ENCODE measurements around the gene TENM4.
A peak's percentile ranks its signal among the peaks of the same experiment; 100 is the strongest.

TENM4 gene

GRCh38 chr11:79255965-79256364, 184.9 kb downstream of the TENM4 start:
- Histone ChIP-seq H3K27me3 (ENCODE audit: control insufficient read depth in 5 of 5, insufficient read depth in 4 of 5, low read length in 5 of 5) (no peaks in the 10 kb centered on the region), H3K27ac (ENCODE audit: low read depth, low read length) (no peak overlapping the region), H3K4me1 (ENCODE audit: control insufficient read depth in 5 of 5, insufficient read depth in 5 of 5, low read length in 5 of 5) (no peaks in the 10 kb centered on the region), H3K4me3 (ENCODE audit: low read depth in 1 of 5, low read length in 5 of 5) (no peak overlapping the region), H3K9me3 (ENCODE audit: control insufficient read depth in 5 of 5, low read length in 5 of 5) (no peaks in the 10 kb centered on the region), H3K9ac (ENCODE audit: low read length in 5 of 5) (no peak overlapping the region), H3K36me3 (ENCODE audit: control insufficient read depth in 5 of 5, insufficient read depth in 5 of 5, low read length in 5 of 5) (no peaks in the 10 kb centered on the region)

- no peak overlapping the region for H3K4me3 ChIP-seq (ENCODE audit: low read depth in 1 of 5, low read length in 5 of 5)
- H3K9ac ChIP-seq (ENCODE audit: low read length in 5 of 5), result no peak overlapping the region
These were observed 187.6 kb downstream of the TENM4 start for GRCh38 chr11:79253280-79253679.

GRCh38 chr11:79249295-79249993, 191.4 kb downstream of the TENM4 start:
- H3K4me1 ChIP-seq (ENCODE audit: control insufficient read depth in 5 of 5, insufficient read depth in 5 of 5, low read length in 5 of 5), result peaks cover 4 to 18% (median 12%) of the 10 kb centered on the region in 5 donors
- H3K9me3 ChIP-seq (ENCODE audit: control insufficient read depth in 5 of 5, low read length in 5 of 5), result no peaks in the 10 kb centered on the region
- no peaks in the 10 kb centered on the region for H3K27me3 ChIP-seq (ENCODE audit: control insufficient read depth in 5 of 5, insufficient read depth in 4 of 5, low read length in 5 of 5)
- H3K27ac ChIP-seq (ENCODE audit: low read depth, low read length), result no peak overlapping the region
- H3K4me3 ChIP-seq (ENCODE audit: low read depth in 1 of 5, low read length in 5 of 5), result no peak overlapping the region
- H3K36me3 ChIP-seq (ENCODE audit: control insufficient read depth in 5 of 5, insufficient read depth in 5 of 5, low read length in 5 of 5), result no peaks in the 10 kb centered on the region
- no peak overlapping the region for H3K9ac ChIP-seq (ENCODE audit: low read length in 5 of 5)

More at GRCh38 chr11:79253280-79253679, 187.6 kb downstream of the TENM4 start:
- Histone ChIP-seq H3K9me3 (ENCODE audit: control insufficient read depth in 5 of 5, low read length in 5 of 5) (no peaks in the 10 kb centered on the region), H3K27me3 (ENCODE audit: control insufficient read depth in 5 of 5, insufficient read depth in 4 of 5, low read length in 5 of 5) (no peaks in the 10 kb centered on the region), H3K36me3 (ENCODE audit: control insufficient read depth in 5 of 5, insufficient read depth in 5 of 5, low read length in 5 of 5) (no peaks in the 10 kb centered on the region), H3K27ac (ENCODE audit: low read depth, low read length) (no peak overlapping the region), H3K4me1 (ENCODE audit: control insufficient read depth in 5 of 5, insufficient read depth in 5 of 5, low read length in 5 of 5) (no peaks in the 10 kb centered on the region)

GRCh38 chr11:79244798-79245197, 196.0 kb downstream of the TENM4 start:
- H3K36me3 ChIP-seq (ENCODE audit: control insufficient read depth in 5 of 5, insufficient read depth in 5 of 5, low read length in 5 of 5), result no peaks in the 10 kb centered on the region
- no peak overlapping the region for H3K4me3 ChIP-seq (ENCODE audit: low read depth in 1 of 5, low read length in 5 of 5)
- H3K9me3 ChIP-seq (ENCODE audit: control insufficient read depth in 5 of 5, low read length in 5 of 5), result no peaks in the 10 kb centered on the region
- no peak overlapping the region for H3K9ac ChIP-seq (ENCODE audit: low read length in 5 of 5)
- H3K4me1 ChIP-seq (ENCODE audit: control insufficient read depth in 5 of 5, insufficient read depth in 5 of 5, low read length in 5 of 5), result peaks cover 4 to 29% (median 23%) of the 10 kb centered on the region in 5 donors
- H3K27ac ChIP-seq (ENCODE audit: low read depth, low read length), result peak overlapping the region; percentile 33
- H3K27me3 ChIP-seq (ENCODE audit: control insufficient read depth in 5 of 5, insufficient read depth in 4 of 5, low read length in 5 of 5), result no peaks in the 10 kb centered on the region

- H3K36me3 ChIP-seq (ENCODE audit: control insufficient read depth in 5 of 5, insufficient read depth in 5 of 5, low read length in 5 of 5), result no peaks in the 10 kb centered on the region
- H3K27me3 ChIP-seq (ENCODE audit: control insufficient read depth in 5 of 5, insufficient read depth in 4 of 5, low read length in 5 of 5), result no peaks in the 10 kb centered on the region
- peak overlapping the region in 1 of 5 donors; percentile 18 for H3K4me3 ChIP-seq (ENCODE audit: low read depth in 1 of 5, low read length in 5 of 5)
- no peaks in the 10 kb centered on the region for H3K9me3 ChIP-seq (ENCODE audit: control insufficient read depth in 5 of 5, low read length in 5 of 5)
- peak overlapping the region in 1 of 5 donors; percentile 10 for H3K9ac ChIP-seq (ENCODE audit: low read length in 5 of 5)
- H3K27ac ChIP-seq (ENCODE audit: low read depth, low read length), result peak overlapping the region; percentile 46
- H3K4me1 ChIP-seq (ENCODE audit: control insufficient read depth in 5 of 5, insufficient read depth in 5 of 5, low read length in 5 of 5), result peaks cover 4 to 29% (median 23%) of the 10 kb centered on the region in 5 donors
These were observed 196.5 kb downstream of the TENM4 start for GRCh38 chr11:79244241-79244772.

- Histone ChIP-seq H3K9ac (ENCODE audit: low read length in 5 of 5) (peak overlapping the region in 1 of 5 donors; percentile 10), H3K4me1 (ENCODE audit: control insufficient read depth in 5 of 5, insufficient read depth in 5 of 5, low read length in 5 of 5) (peaks cover 4 to 29% (median 23%) of the 10 kb centered on the region in 5 donors), H3K27me3 (ENCODE audit: control insufficient read depth in 5 of 5, insufficient read depth in 4 of 5, low read length in 5 of 5) (no peaks in the 10 kb centered on the region), H3K4me3 (ENCODE audit: low read depth in 1 of 5, low read length in 5 of 5) (peak overlapping the region in 1 of 5 donors; percentile 18), H3K9me3 (ENCODE audit: control insufficient read depth in 5 of 5, low read length in 5 of 5) (no peaks in the 10 kb centered on the region), H3K27ac (ENCODE audit: low read depth, low read length) (peak overlapping the region; percentile 46), H3K36me3 (ENCODE audit: control insufficient read depth in 5 of 5, insufficient read depth in 5 of 5, low read length in 5 of 5) (no peaks in the 10 kb centered on the region)
These were observed 197.2 kb downstream of the TENM4 start for GRCh38 chr11:79243422-79244210.

GRCh38 chr11:79242616-79243015, 198.2 kb downstream of the TENM4 start:
- peaks cover 4 to 32% (median 28%) of the 10 kb centered on the region in 5 donors for H3K4me1 ChIP-seq (ENCODE audit: control insufficient read depth in 5 of 5, insufficient read depth in 5 of 5, low read length in 5 of 5)
- no peaks in the 10 kb centered on the region for H3K36me3 ChIP-seq (ENCODE audit: control insufficient read depth in 5 of 5, insufficient read depth in 5 of 5, low read length in 5 of 5)
- no peak overlapping the region for H3K9ac ChIP-seq (ENCODE audit: low read length in 5 of 5)
- H3K9me3 ChIP-seq (ENCODE audit: control insufficient read depth in 5 of 5, low read length in 5 of 5), result no peaks in the 10 kb centered on the region
- no peak overlapping the region for H3K4me3 ChIP-seq (ENCODE audit: low read depth in 1 of 5, low read length in 5 of 5)
- H3K27ac ChIP-seq (ENCODE audit: low read depth, low read length), result no peak overlapping the region
- H3K27me3 ChIP-seq (ENCODE audit: control insufficient read depth in 5 of 5, insufficient read depth in 4 of 5, low read length in 5 of 5), result no peaks in the 10 kb centered on the region

- Histone ChIP-seq H3K27ac (ENCODE audit: low read depth, low read length) (no peak overlapping the region), H3K9me3 (ENCODE audit: control insufficient read depth in 5 of 5, low read length in 5 of 5) (no peaks in the 10 kb centered on the region), H3K4me1 (ENCODE audit: control insufficient read depth in 5 of 5, insufficient read depth in 5 of 5, low read length in 5 of 5) (peaks cover 4 to 35% (median 32%) of the 10 kb centered on the region in 5 donors), H3K9ac (ENCODE audit: low read length in 5 of 5) (no peak overlapping the region), H3K36me3 (ENCODE audit: control insufficient read depth in 5 of 5, insufficient read depth in 5 of 5, low read length in 5 of 5) (no peaks in the 10 kb centered on the region), H3K27me3 (ENCODE audit: control insufficient read depth in 5 of 5, insufficient read depth in 4 of 5, low read length in 5 of 5) (no peaks in the 10 kb centered on the region), H3K4me3 (ENCODE audit: low read depth in 1 of 5, low read length in 5 of 5) (no peak overlapping the region)
These were observed 199.0 kb downstream of the TENM4 start for GRCh38 chr11:79241852-79242241.

GRCh38 chr11:79241205-79241851, 199.5 kb downstream of the TENM4 start:
- no peak overlapping the region for H3K4me3 ChIP-seq (ENCODE audit: low read depth in 1 of 5, low read length in 5 of 5)
- H3K27me3 ChIP-seq (ENCODE audit: control insufficient read depth in 5 of 5, insufficient read depth in 4 of 5, low read length in 5 of 5), result no peaks in the 10 kb centered on the region
- H3K9ac ChIP-seq (ENCODE audit: low read length in 5 of 5), result no peak overlapping the region
- no peaks in the 10 kb centered on the region for H3K36me3 ChIP-seq (ENCODE audit: control insufficient read depth in 5 of 5, insufficient read depth in 5 of 5, low read length in 5 of 5)
- peaks cover 4 to 40% (median 36%) of the 10 kb centered on the region in 5 donors for H3K4me1 ChIP-seq (ENCODE audit: control insufficient read depth in 5 of 5, insufficient read depth in 5 of 5, low read length in 5 of 5)
- H3K27ac ChIP-seq (ENCODE audit: low read depth, low read length), result no peak overlapping the region
- no peaks in the 10 kb centered on the region for H3K9me3 ChIP-seq (ENCODE audit: control insufficient read depth in 5 of 5, low read length in 5 of 5)

All from subcutaneous abdominal adipose tissue (tissue), 5 donors.